ENCODE data around the gene DNAH6.

Gene DNAH6

GRCh38 chr2:84701880-84702279, 185.6 kb downstream of the DNAH6 start:
- DNase-seq = no peak

GRCh38 chr2:84702941-84703340, 186.6 kb downstream of the DNAH6 start:
- no peak for DNase-seq

GRCh38 chr2:84703831-84704230, 187.5 kb downstream of the DNAH6 start:
- DNase-seq = no peak

GRCh38 chr2:84704505-84705244, 188.4 kb downstream of the DNAH6 start:
- DNase-seq = no peak

GRCh38 chr2:84705858-84706257, 189.6 kb downstream of the DNAH6 start:
- no peak for DNase-seq

GRCh38 chr2:84708442-84708841, 192.1 kb downstream of the DNAH6 start:
- no peak for DNase-seq

GRCh38 chr2:84711651-84712050, 195.4 kb downstream of the DNAH6 start:
- no peak for DNase-seq

GRCh38 chr2:84713441-84713840, 197.1 kb downstream of the DNAH6 start:
- DNase-seq = no peak

- DNase-seq = no peak
These were observed 200.3 kb downstream of the DNAH6 start for GRCh38 chr2:84716564-84716963.

GRCh38 chr2:84717302-84717701, 201.0 kb downstream of the DNAH6 start:
- no peak for DNase-seq

- no peak for DNase-seq
These were observed 203.1 kb downstream of the DNAH6 start for GRCh38 chr2:84719434-84719833.

GRCh38 chr2:84723831-84724230, 207.5 kb downstream of the DNAH6 start:
- DNase-seq = no peak

GRCh38 chr2:84725717-84726116, 209.4 kb downstream of the DNAH6 start:
- DNase-seq = no peak

- no peak for DNase-seq
These were observed 211.0 kb downstream of the DNAH6 start for GRCh38 chr2:84727315-84727714.

- no peak for DNase-seq
These were observed 212.9 kb downstream of the DNAH6 start for GRCh38 chr2:84729224-84729623.

GRCh38 chr2:84731185-84731584, 214.9 kb downstream of the DNAH6 start:
- no peak for DNase-seq

GRCh38 chr2:84732897-84733778, 216.8 kb downstream of the DNAH6 start:
- no peak for DNase-seq

GRCh38 chr2:84735389-84735788, 219.1 kb downstream of the DNAH6 start:
- DNase-seq = no peak

GRCh38 chr2:84741182-84741822, 225.0 kb downstream of the DNAH6 start:
- DNase-seq = no peak

- DNase-seq = no peak
These were observed 232.0 kb downstream of the DNAH6 start for GRCh38 chr2:84748341-84748740.

GRCh38 chr2:84749442-84749841, 233.1 kb downstream of the DNAH6 start:
- no peak for DNase-seq

GRCh38 chr2:84755096-84755495, 238.8 kb downstream of the DNAH6 start:
- no peak for DNase-seq

- no peak for DNase-seq
These were observed 241.3 kb downstream of the DNAH6 start for GRCh38 chr2:84757648-84758047.

- DNase-seq = no peak
These were observed 250.5 kb downstream of the DNAH6 start for GRCh38 chr2:84766791-84767190.
